BLaER1 treated with 17β-estradiol and CSF1 and Interleukin-3, amounts not matched to agents 10 nM and 100 nM (cell line): ENCODE results near the gene MST1.

ENCODE experiments used
- H3K27ac ChIP-seq, 11 experiments: shearing (Covaris generic); formaldehyde crosslinking; 2 replicates each; pipeline ENCODE4 v1.8.1; 2022
- H3K27me3 ChIP-seq, 11 experiments: shearing (Covaris generic); formaldehyde crosslinking; 2 replicates each; pipeline ENCODE4 v1.8.1; 2022
- H3K36me3 ChIP-seq, 11 experiments: shearing (Covaris generic); formaldehyde crosslinking; 2 replicates each; pipeline ENCODE4 v1.8.1; 2022
- H3K4me1 ChIP-seq, 10 experiments: shearing (Covaris generic); formaldehyde crosslinking; 2 replicates each; pipeline ENCODE4 v1.8.1; 2022
- H3K4me2 ChIP-seq, 11 experiments: shearing (Covaris generic); formaldehyde crosslinking; 2 replicates each; pipeline ENCODE4 v1.8.1; 2022
- H3K4me3 ChIP-seq, 10 experiments: shearing (Covaris generic); formaldehyde crosslinking; 2 replicates each; pipeline ENCODE4 v1.8.1; 2022
- H3K9ac ChIP-seq, 11 experiments: shearing (Covaris generic); formaldehyde crosslinking; 2 replicates each; pipeline ENCODE4 v1.8.1; 2022
- H3K9me3 ChIP-seq, 11 experiments: shearing (Covaris generic); formaldehyde crosslinking; replicated peaks in 1 of 11; 2 replicates each; pipeline ENCODE4 v1.8.1; 2022
- H4K20me1 ChIP-seq, 11 experiments: shearing (Covaris generic); formaldehyde crosslinking; 2 replicates each; pipeline ENCODE4 v1.8.1; 2022
- Cebpa-rat ChIP-seq, 11 experiments: shearing (Covaris generic); IDR thresholded peaks; 2 replicates each; pipeline ENCODE4 v1.8.1; 2022

MST1 gene

DNA sequence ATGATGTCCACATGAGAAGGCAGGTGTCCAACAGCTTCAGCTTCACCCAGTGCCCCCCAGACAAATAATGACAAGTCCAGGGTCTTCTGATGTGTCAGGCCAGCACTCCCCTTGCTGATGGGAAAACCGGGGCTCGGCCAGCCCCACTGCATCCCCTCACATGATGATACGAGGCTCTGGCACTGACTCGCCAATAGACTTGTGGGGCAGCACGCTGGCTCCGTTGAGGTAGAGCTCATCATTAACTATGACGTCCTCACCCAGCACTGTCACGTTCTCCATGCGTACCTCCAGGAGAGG, 32.3 kb upstream of the MST1 start:
- Histone ChIP-seq H3K4me1 (peaks cover 51 to 65% (median 58%) of the 10 kb centered on the region in 10 experiments), H3K4me2 (no peak overlapping the region), H3K4me3 (no peak overlapping the region), H3K27me3 (peaks cover 0 to 4% (median 0%) of the 10 kb centered on the region in 11 experiments; a peak in 3 of 22 replicates), H3K9me3 (no peaks in the 10 kb centered on the region), H3K27ac (no peak overlapping the region), H3K9ac (peak overlapping the region in 2 of 11 experiments; percentile 11 to 13; a peak in 1 of 22 replicates), H3K36me3 (peaks cover 28 to 53% (median 41%) of the 10 kb centered on the region in 11 experiments), H4K20me1 (peaks cover 0 to 79% (median 50%) of the 10 kb centered on the region in 11 experiments; a peak in 20 of 22 replicates)
- TF ChIP-seq Cebpa-rat (IDR thresholded peaks at IDR 0.05), result no peak

DNA sequence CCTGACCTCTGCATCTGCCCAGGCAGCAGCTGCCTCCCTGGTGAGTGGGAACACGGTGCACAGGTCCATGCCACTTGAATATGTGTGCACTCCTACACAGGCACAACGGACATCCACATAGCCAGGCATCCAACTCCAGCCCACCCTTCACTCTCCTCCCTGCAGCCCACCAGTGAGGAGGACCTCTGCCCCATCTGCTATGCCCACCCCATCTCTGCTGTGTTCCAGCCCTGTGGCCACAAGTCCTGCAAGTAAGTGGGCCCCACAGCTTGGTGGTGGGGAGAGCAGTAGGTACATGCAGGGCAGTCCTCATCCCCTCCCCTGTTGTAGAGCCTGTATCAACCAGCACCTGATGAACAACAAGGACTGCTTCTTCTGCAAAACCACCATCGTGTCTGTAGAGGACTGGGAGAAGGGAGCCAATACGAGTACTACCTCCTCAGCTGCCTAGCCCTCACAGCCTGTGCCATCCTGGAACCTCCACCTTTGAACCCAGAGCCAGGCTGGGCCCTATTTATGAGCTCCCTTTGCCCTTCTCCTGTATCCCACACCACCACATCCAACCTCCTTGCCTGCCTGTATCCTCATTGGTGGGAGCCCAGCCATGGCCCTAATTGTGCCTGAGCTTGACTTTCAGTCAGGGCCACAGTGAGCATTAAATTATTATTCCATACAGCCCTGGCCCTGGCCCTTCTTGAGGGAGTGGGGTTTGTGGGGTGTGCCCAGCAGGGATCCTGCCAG, 31.8 kb upstream of the MST1 start:
- no peak for TF ChIP-seq Cebpa-rat (IDR thresholded peaks at IDR 0.05)
- peaks cover 24 to 52% (median 41%) of the 10 kb centered on the region in 11 experiments for H3K36me3 ChIP-seq

DNA sequence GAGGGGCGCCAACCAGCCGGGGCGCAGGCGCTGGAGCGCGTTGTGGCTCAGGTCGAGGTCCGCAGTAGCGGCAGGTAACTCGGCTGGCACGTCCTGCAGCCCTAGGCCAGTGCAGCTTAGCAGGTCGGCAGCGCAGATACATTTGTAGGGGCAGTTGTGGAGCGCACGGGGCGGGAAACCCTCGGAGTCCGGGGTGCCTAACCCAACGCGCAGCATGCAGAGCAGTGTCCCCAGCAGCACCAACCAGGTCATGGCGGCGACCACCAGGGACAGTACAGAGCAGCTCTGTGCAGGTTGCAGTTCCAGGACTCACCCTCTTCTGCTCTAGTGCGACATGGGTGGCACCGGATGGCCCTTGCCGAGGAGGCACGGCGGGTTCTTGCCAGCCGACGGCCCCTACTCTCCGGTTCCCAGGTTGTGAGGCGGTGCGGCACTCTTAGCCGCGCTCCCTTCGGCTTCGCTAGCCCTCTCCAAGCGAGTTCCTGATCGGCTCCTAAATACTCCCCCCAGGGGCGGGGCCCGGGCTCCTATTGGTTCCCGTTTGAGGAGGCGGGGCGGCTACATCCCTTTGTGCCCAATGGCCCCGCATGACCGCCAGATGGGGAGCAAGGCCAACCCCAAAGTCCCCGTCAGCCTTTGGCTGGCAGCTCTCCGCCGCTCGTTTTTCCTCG, 30.1 kb upstream of the MST1 start, which contains the start of gene AMIGO3:
Gene AMIGO3, minus strand, starts transcription at position 471 of the 671 bp plus-strand sequence. Its CDS starts 219 bp downstream, at position 252.
- H3K36me3 ChIP-seq, result peaks cover 24 to 52% (median 43%) of the 10 kb centered on the region in 11 experiments; a peak in 21 of 22 replicates
- H3K27ac ChIP-seq, result peak within 1 kb of the TSS in 5 of 11 experiments; percentile 8 to 54 (median 38); a peak in 5 of 22 replicates
- H3K9me3 ChIP-seq, result no peaks in the 10 kb centered on the region
- no peak for TF ChIP-seq Cebpa-rat (IDR thresholded peaks at IDR 0.05)
- peaks cover 0 to 86% (median 51%) of the 10 kb centered on the region in 11 experiments; a peak in 20 of 22 replicates for H4K20me1 ChIP-seq
- H3K27me3 ChIP-seq, result peaks cover 0 to 4% (median 0%) of the 10 kb centered on the region in 11 experiments; a peak in 3 of 22 replicates
- peak within 1 kb of the TSS; percentile 42 to 75 (median 65) for H3K9ac ChIP-seq
- peak within 1 kb of the TSS; percentile 51 to 68 (median 58) for H3K4me3 ChIP-seq
- H3K4me1 ChIP-seq, result peaks cover 46 to 64% (median 57%) of the 10 kb centered on the region in 10 experiments
- peak within 1 kb of the TSS; percentile 95 to 100 (median 99) for H3K4me2 ChIP-seq

More for the DNA sequence above, 31.8 kb upstream of the MST1 start:
- Histone ChIP-seq H3K9me3 (no peaks in the 10 kb centered on the region), H3K4me3 (no peak overlapping the region), H3K9ac (peak overlapping the region in 3 of 11 experiments; percentile 3 to 13 (median 11); a peak in 4 of 22 replicates), H4K20me1 (peaks cover 0 to 79% (median 51%) of the 10 kb centered on the region in 11 experiments; a peak in 20 of 22 replicates), H3K27ac (no peak overlapping the region), H3K4me2 (no peak overlapping the region), H3K4me1 (peaks cover 56 to 70% (median 63%) of the 10 kb centered on the region in 10 experiments), H3K27me3 (peaks cover 0 to 4% (median 0%) of the 10 kb centered on the region in 11 experiments; a peak in 3 of 22 replicates)

DNA sequence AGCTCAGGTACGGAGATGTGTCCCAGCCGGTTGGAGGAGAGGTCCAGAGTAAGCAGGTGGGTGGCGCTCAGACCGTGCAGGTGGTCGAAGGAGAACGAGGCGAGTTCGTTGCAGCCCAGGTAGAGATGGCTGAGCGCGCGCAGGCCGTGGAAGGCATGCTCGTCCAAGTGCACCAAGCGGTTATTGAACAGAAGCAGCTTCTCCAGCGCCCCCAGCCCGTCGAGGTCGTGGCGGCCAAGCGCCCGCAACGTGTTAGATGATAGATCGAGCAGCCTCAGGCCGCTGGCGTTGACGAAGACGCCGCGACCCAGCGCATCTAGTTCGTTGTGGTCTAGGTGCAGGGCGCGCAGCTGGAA, 29.6 kb upstream of the MST1 start:
- peak overlapping the region; percentile 51 to 68 (median 58) for H3K4me3 ChIP-seq
- peak overlapping the region; percentile 42 to 75 (median 65); a peak in 21 of 22 replicates for H3K9ac ChIP-seq
- H3K4me2 ChIP-seq, result peak overlapping the region; percentile 95 to 100 (median 99)
- peaks cover 24 to 57% (median 43%) of the 10 kb centered on the region in 11 experiments; a peak in 21 of 22 replicates for H3K36me3 ChIP-seq
- H3K27ac ChIP-seq, result peak overlapping the region in 2 of 11 experiments; percentile 39 to 54; a peak in 1 of 22 replicates
- peaks cover 0 to 86% (median 51%) of the 10 kb centered on the region in 11 experiments; a peak in 20 of 22 replicates for H4K20me1 ChIP-seq
- H3K9me3 ChIP-seq, result no peaks in the 10 kb centered on the region
- peaks cover 0 to 4% (median 0%) of the 10 kb centered on the region in 11 experiments; a peak in 3 of 22 replicates for H3K27me3 ChIP-seq
- peaks cover 46 to 67% (median 59%) of the 10 kb centered on the region in 10 experiments for H3K4me1 ChIP-seq
- no peak for TF ChIP-seq Cebpa-rat (IDR thresholded peaks at IDR 0.05)

DNA sequence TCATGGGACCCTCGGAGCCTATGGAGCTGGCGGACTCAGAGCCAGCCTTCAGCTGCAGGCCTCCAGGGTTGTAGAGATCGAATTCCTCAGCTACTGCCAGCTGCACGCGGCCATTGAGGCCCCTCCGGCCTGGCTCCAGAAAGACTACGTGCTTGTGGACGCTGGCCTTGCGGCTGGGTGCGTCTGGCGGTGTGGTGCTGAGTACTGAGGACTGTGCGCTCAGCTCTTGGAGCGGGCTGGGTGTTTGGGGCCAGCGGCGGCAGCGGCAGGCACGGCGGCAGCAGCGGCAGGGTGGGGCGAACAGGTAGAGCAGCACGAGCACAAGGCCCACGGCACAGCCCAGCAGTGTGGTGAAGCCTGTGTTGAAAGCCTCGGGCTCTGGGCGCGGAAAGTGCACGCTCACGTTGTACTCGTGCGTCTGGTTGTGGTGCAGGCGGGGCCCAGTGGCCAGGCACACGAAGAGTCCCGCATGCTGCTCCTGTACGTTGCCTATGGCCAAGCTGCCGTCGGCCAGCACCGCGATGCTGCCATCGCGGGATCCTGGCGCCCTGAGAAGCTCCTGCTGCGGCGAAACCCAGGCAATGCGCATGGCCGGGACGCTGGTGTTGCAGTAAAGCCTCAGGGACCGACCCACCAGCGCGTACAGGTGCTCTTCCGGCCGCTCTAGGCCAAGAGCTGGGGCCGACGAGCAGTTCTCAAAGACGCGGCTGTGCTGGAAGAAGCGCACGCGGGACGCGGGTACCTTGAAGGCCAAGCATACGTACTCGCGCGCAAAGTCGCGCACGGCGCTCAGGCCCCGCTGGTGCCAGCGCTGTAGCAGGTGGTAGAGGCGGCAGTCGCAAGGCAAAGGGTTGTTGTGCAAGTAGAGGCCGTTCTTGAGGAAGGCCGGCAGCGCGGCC, 28.9 kb upstream of the MST1 start:
- Histone ChIP-seq H3K4me1 (peaks cover 49 to 73% (median 64%) of the 10 kb centered on the region in 10 experiments), H4K20me1 (peaks cover 0 to 83% (median 48%) of the 10 kb centered on the region in 11 experiments; a peak in 20 of 22 replicates), H3K9me3 (no peaks in the 10 kb centered on the region), H3K4me3 (peak overlapping the region in 9 of 10 experiments; percentile 51 to 68 (median 59); a peak in 14 of 20 replicates), H3K9ac (peak overlapping the region in 9 of 11 experiments; percentile 13 to 75 (median 65); a peak in 10 of 22 replicates), H3K4me2 (peak overlapping the region; percentile 95 to 100 (median 99)), H3K36me3 (peaks cover 24 to 57% (median 43%) of the 10 kb centered on the region in 11 experiments; a peak in 21 of 22 replicates), H3K27ac (no peak overlapping the region), H3K27me3 (peaks cover 0 to 4% (median 0%) of the 10 kb centered on the region in 11 experiments; a peak in 3 of 22 replicates)
- TF ChIP-seq Cebpa-rat (IDR thresholded peaks at IDR 0.05), result no peak

DNA sequence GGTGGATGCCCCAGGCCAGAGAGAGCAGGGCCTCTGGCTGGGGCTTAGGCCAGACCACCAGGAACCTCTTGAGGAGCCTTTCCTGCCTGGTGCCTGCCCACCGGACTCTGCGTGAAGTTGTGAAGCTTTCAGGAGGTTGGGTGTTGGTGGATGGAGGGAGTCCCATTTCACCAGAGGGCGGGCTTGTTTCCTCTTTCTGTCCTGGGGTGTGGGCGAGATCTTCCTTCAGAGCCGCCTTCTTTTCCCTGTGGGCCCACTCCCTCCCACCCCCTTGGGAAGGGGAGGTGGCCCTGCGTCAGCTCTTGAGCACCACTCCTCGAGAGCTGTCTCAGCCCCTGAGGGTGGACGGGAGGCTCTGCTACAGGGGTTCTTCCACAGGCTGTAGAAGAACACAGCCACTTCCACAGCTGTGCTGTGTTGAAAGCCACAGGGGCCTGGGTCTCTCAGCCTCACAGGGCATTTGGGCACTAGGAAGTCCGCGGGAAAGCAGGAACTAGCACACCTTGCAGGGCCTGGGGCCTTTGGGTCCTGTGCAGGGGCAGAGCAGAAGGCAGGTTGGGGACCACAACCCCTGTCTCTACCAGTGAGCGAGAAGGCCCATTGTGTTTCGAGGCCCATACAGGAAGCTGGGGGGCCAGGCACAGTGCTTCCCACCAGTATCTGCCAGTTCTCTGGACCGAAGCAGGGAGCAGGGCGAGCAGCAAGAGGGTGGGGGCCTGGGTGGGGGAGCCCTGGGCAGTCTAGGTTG, 28.1 kb upstream of the MST1 start:
- no peak for TF ChIP-seq Cebpa-rat (IDR thresholded peaks at IDR 0.05)
- Histone ChIP-seq H3K4me1 (peaks cover 49 to 73% (median 65%) of the 10 kb centered on the region in 10 experiments), H3K27ac (peak overlapping the region in 7 of 11 experiments; percentile 10 to 61 (median 32); a peak in 9 of 22 replicates), H3K36me3 (peaks cover 20 to 53% (median 40%) of the 10 kb centered on the region in 11 experiments; a peak in 21 of 22 replicates), H3K9ac (peak overlapping the region; percentile 2 to 59 (median 51); a peak in 13 of 22 replicates), H3K9me3 (no peaks in the 10 kb centered on the region), H3K4me3 (no peak overlapping the region; a peak in 1 of 20 replicates), H3K4me2 (peak overlapping the region; percentile 79 to 100 (median 98)), H3K27me3 (peaks cover 0 to 4% (median 0%) of the 10 kb centered on the region in 11 experiments; a peak in 3 of 22 replicates), H4K20me1 (peaks cover 0 to 75% (median 39%) of the 10 kb centered on the region in 11 experiments; a peak in 19 of 22 replicates)

DNA sequence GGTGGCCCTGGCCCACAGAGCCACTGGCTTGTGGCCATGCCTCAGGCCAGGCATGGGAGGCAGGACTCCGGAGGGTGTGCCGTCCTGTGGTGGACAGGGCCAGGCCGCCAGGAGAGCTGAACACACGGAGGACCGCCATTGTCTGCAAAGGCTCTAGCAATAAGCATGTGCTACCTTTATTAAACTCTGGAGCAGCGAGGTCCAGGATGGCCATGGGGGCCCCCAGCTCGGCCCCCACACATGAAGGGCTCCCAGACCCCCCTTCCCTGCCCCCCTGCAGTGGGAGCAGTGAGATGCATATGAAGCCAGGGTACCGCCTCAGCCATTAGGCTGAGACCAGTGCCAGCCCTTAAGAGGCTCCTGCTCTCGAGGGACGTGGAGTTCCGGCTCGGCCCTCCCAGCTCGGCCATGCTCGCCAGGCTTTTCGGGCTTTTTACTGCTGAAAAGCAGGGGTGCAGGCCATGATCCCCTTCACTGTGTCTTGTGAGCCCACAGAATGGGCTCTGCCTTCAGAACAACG, 27.5 kb upstream of the MST1 start:
- TF ChIP-seq Cebpa-rat (IDR thresholded peaks at IDR 0.05), result no peak
- Histone ChIP-seq H4K20me1 (peaks cover 0 to 69% (median 33%) of the 10 kb centered on the region in 11 experiments; a peak in 19 of 22 replicates), H3K4me2 (peak overlapping the region; percentile 79 to 100 (median 98)), H3K4me3 (no peak overlapping the region; a peak in 1 of 20 replicates), H3K36me3 (peaks cover 15 to 47% (median 33%) of the 10 kb centered on the region in 11 experiments; a peak in 21 of 22 replicates), H3K4me1 (peaks cover 51 to 75% (median 69%) of the 10 kb centered on the region in 10 experiments), H3K9ac (peak overlapping the region; percentile 2 to 59 (median 51); a peak in 13 of 22 replicates), H3K27me3 (peaks cover 0 to 4% (median 0%) of the 10 kb centered on the region in 11 experiments; a peak in 3 of 22 replicates), H3K27ac (peak overlapping the region in 7 of 11 experiments; percentile 10 to 61 (median 32); a peak in 9 of 22 replicates), H3K9me3 (no peaks in the 10 kb centered on the region)
